Measurements from ENCODE around the gene IGFN1.

The IGFN1 gene

GRCh38 chr1:201268604-201269151 lies 78.1 kb downstream of the IGFN1 start:
- no peak for DNase-seq

- DNase-seq = no peak
Measured at GRCh38 chr1:201269281-201269680, 78.7 kb downstream of the IGFN1 start.

- no peak for DNase-seq
Measured at GRCh38 chr1:201269900-201270410, 79.3 kb downstream of the IGFN1 start.

GRCh38 chr1:201270616-201271390 lies 80.2 kb downstream of the IGFN1 start:
- no peak for DNase-seq

GRCh38 chr1:201272799-201273198 lies 82.2 kb downstream of the IGFN1 start:
- DNase-seq = no peak

- DNase-seq = no peak
Measured at GRCh38 chr1:201274616-201275252, 84.1 kb downstream of the IGFN1 start.

GRCh38 chr1:201275253-201275666 lies 84.6 kb downstream of the IGFN1 start:
- DNase-seq = no peak

- DNase-seq = no peak
Measured at GRCh38 chr1:201276891-201277290, 86.3 kb downstream of the IGFN1 start.

- no peak for DNase-seq
Measured at GRCh38 chr1:201277441-201277840, 86.8 kb downstream of the IGFN1 start.
